ENCODE measurements around the gene PLCG1. TPM values are rescaled to one million over a fixed set of nuclear protein-coding genes. Genes with fewer than 3 reads are reported as not detected.

Gene PLCG1
- 100 to 1,000 TPM; 144 to 202 (median 174) TPM for polyA plus RNA-seq (ENCODE audit: insufficient read length in 3 of 3)
- long read RNA-seq, donor 1, partial matches to known transcripts: 0 of 1 reads
- long read RNA-seq, donor 1, other reads (novel, unspliced or antisense): 0 of 1 reads
- long read RNA-seq, donor 2, full-length matches to known transcripts: 2 of 20 reads
- long read RNA-seq, donor 2, partial matches to known transcripts: 18 of 20 reads
- long read RNA-seq, donor 2, other reads (novel, unspliced or antisense): 0 of 20 reads
- long read RNA-seq, donor 3, full-length matches to known transcripts: 6 of 45 reads
- long read RNA-seq, donor 3, partial matches to known transcripts: 39 of 45 reads
- long read RNA-seq, donor 3, other reads (novel, unspliced or antisense): 0 of 45 reads
- long read RNA-seq, donor 4, full-length matches to known transcripts: 2 of 41 reads
- long read RNA-seq, donor 4, partial matches to known transcripts: 39 of 41 reads
- long read RNA-seq, donor 4, other reads (novel, unspliced or antisense): 0 of 41 reads
- long read RNA-seq, donor 5, full-length matches to known transcripts: 5 of 57 reads
- long read RNA-seq, donor 5, partial matches to known transcripts: 52 of 57 reads
- long read RNA-seq, donor 5, other reads (novel, unspliced or antisense): 0 of 57 reads
- long read RNA-seq, donor 6, full-length matches to known transcripts: 5 of 17 reads
- long read RNA-seq, donor 6, partial matches to known transcripts: 12 of 17 reads
- long read RNA-seq, donor 6, other reads (novel, unspliced or antisense): 0 of 17 reads
- long read RNA-seq, donor 7, full-length matches to known transcripts: 2 of 7 reads
- long read RNA-seq, donor 7, partial matches to known transcripts: 5 of 7 reads
- long read RNA-seq, donor 7, other reads (novel, unspliced or antisense): 0 of 7 reads
- long read RNA-seq, donor 8, full-length matches to known transcripts: 3 of 30 reads
- long read RNA-seq, donor 8, partial matches to known transcripts: 27 of 30 reads
- long read RNA-seq, donor 8, other reads (novel, unspliced or antisense): 0 of 30 reads
- long read RNA-seq, donor 9, full-length matches to known transcripts: 8 of 28 reads
- long read RNA-seq, donor 9, partial matches to known transcripts: 20 of 28 reads
- long read RNA-seq, donor 9, other reads (novel, unspliced or antisense): 0 of 28 reads
- long read RNA-seq, donor 10, full-length matches to known transcripts: 2 of 22 reads
- long read RNA-seq, donor 10, partial matches to known transcripts: 20 of 22 reads
- long read RNA-seq, donor 10, other reads (novel, unspliced or antisense): 0 of 22 reads
- long read RNA-seq, donor 11, full-length matches to known transcripts: 1 of 21 reads
- long read RNA-seq, donor 11, partial matches to known transcripts: 20 of 21 reads
- long read RNA-seq, donor 11, other reads (novel, unspliced or antisense): 0 of 21 reads
- long read RNA-seq, donor 12, partial matches to known transcripts: 0 of 2 reads
- long read RNA-seq, donor 12, other reads (novel, unspliced or antisense): 0 of 2 reads
- long read RNA-seq, donor 13, full-length matches to known transcripts: 2 of 2 reads
- long read RNA-seq, donor 13, partial matches to known transcripts: 0 of 2 reads
- long read RNA-seq, donor 13, other reads (novel, unspliced or antisense): 0 of 2 reads
- long read RNA-seq, donor 14: 0 reads
- long read RNA-seq, donor 15, full-length matches to known transcripts: 2 of 33 reads
- long read RNA-seq, donor 15, partial matches to known transcripts: 31 of 33 reads
- long read RNA-seq, donor 15, other reads (novel, unspliced or antisense): 0 of 33 reads
- long read RNA-seq, donor 16, full-length matches to known transcripts: 8 of 115 reads
- long read RNA-seq, donor 16, partial matches to known transcripts: 107 of 115 reads
- long read RNA-seq, donor 16, other reads (novel, unspliced or antisense): 0 of 115 reads

- peak; percentile 66 to 87 (median 82) for DNase-seq (ENCODE audit: extremely low read depth in 1 of 11, low read depth in 9 of 11, low spot score in 4 of 11)
Measured at GRCh38 chr20:41136680-41137613, at the start of gene PLCG1. PLCG1 (plus strand) TSS chr20:41137543; CDS start chr20:41137642, 99 bp downstream.

- no peak for DNase-seq (ENCODE audit: extremely low read depth in 1 of 11, low read depth in 9 of 11, low spot score in 4 of 11)
Measured at GRCh38 chr20:41087777-41088176, 49.6 kb upstream of the PLCG1 start.

GRCh38 chr20:41089555-41089954 is 47.8 kb upstream of the PLCG1 start:
- no peak for DNase-seq (ENCODE audit: extremely low read depth in 1 of 11, low read depth in 9 of 11, low spot score in 4 of 11)

GRCh38 chr20:41091927-41092326 is 45.4 kb upstream of the PLCG1 start:
- no peak for DNase-seq (ENCODE audit: extremely low read depth in 1 of 11, low read depth in 9 of 11, low spot score in 4 of 11)

- DNase-seq (ENCODE audit: extremely low read depth in 1 of 11, low read depth in 9 of 11, low spot score in 4 of 11): no peak
Measured at GRCh38 chr20:41094353-41095055, 42.8 kb upstream of the PLCG1 start.

GRCh38 chr20:41095110-41095969 is 42.0 kb upstream of the PLCG1 start:
- peak in 8 of 11 donors; percentile 27 to 55 (median 39) for DNase-seq (ENCODE audit: extremely low read depth in 1 of 11, low read depth in 9 of 11, low spot score in 4 of 11)

GRCh38 chr20:41098703-41099250 is 38.6 kb upstream of the PLCG1 start:
- DNase-seq (ENCODE audit: extremely low read depth in 1 of 11, low read depth in 9 of 11, low spot score in 4 of 11): no peak

GRCh38 chr20:41100001-41100480 is 37.3 kb upstream of the PLCG1 start:
- no peak for DNase-seq (ENCODE audit: extremely low read depth in 1 of 11, low read depth in 9 of 11, low spot score in 4 of 11)

GRCh38 chr20:41101660-41102059 is 35.7 kb upstream of the PLCG1 start:
- no peak for DNase-seq (ENCODE audit: extremely low read depth in 1 of 11, low read depth in 9 of 11, low spot score in 4 of 11)

- DNase-seq (ENCODE audit: extremely low read depth in 1 of 11, low read depth in 9 of 11, low spot score in 4 of 11): no peak
Measured at GRCh38 chr20:41108531-41108930, 28.8 kb upstream of the PLCG1 start.

GRCh38 chr20:41110012-41110411 is 27.3 kb upstream of the PLCG1 start:
- DNase-seq (ENCODE audit: extremely low read depth in 1 of 11, low read depth in 9 of 11, low spot score in 4 of 11): no peak

GRCh38 chr20:41110930-41111577 is 26.3 kb upstream of the PLCG1 start:
- DNase-seq (ENCODE audit: extremely low read depth in 1 of 11, low read depth in 9 of 11, low spot score in 4 of 11): no peak

GRCh38 chr20:41111578-41111951 is 25.8 kb upstream of the PLCG1 start:
- DNase-seq (ENCODE audit: extremely low read depth in 1 of 11, low read depth in 9 of 11, low spot score in 4 of 11): no peak

GRCh38 chr20:41116282-41116956 is 20.9 kb upstream of the PLCG1 start:
- DNase-seq (ENCODE audit: extremely low read depth in 1 of 11, low read depth in 9 of 11, low spot score in 4 of 11): no peak
